WTC11 (cell line): ENCODE data around the gene VASN. TPM values are rescaled to one million over a fixed set of nuclear protein-coding genes. Genes with fewer than 3 reads are reported as not detected.

Experiments used
- ATAC-seq: fragments of 200-7000 bp; cut with Tn5 transposase; 2 replicates; pipeline ENCODE4 v1.10.0; 2021; ENCODE audit warnings: mild to moderate bottlenecking, moderate library complexity
- CTCF ChIA-PET: fragments of 300-600 bp; sonication (Branson Sonifier 250); formaldehyde crosslinking; loops from one replicate; lab custom pipeline; 2021; ENCODE audit warnings: antibody characterized with exemption; lab: Charles Lee
- POLR2A ChIA-PET: fragments of 350-600 bp; sonication (Branson Sonifier 250); formaldehyde crosslinking; loops from one replicate; lab custom pipeline; 2021; ENCODE audit warnings: antibody characterized with exemption; lab: Charles Lee
- DNase-seq: peaks from one replicate; pipeline ENCODE4 v3.0.0; 2021; ENCODE audit warnings: low spot score
- H3K27ac Mint-ChIP-seq: 2 replicates; pipeline ENCODE4 v1.8.0; 2021; ENCODE audit warnings: mixed read lengths
- H3K27me3 Mint-ChIP-seq: 2 replicates; pipeline ENCODE4 v1.8.0; 2021; ENCODE audit warnings: low read depth, mild to moderate bottlenecking, moderate library complexity, mixed read lengths
- H3K36me3 Mint-ChIP-seq: 2 replicates; pipeline ENCODE4 v1.8.0; 2021; ENCODE audit warnings: mixed read lengths
- H3K4me1 Mint-ChIP-seq: 2 replicates; pipeline ENCODE4 v1.8.0; 2022; ENCODE audit warnings: mixed read lengths
- H3K4me3 Mint-ChIP-seq: 2 replicates; pipeline ENCODE4 v1.8.0; 2021; ENCODE audit warnings: mild to moderate bottlenecking, moderate library complexity, mixed read lengths
- H3K9me3 Mint-ChIP-seq: 2 replicates; pipeline ENCODE4 v1.8.0; 2021; ENCODE audit warnings: mixed read lengths
- CREM ChIP-seq: sonication (generic); formaldehyde crosslinking; IDR thresholded peaks from 2 replicates; pipeline ENCODE4 v1.8.1; 2022; ENCODE audit warnings: mild to moderate bottlenecking, missing genetic modification reagents, moderate library complexity
- ELF4 ChIP-seq: sonication (generic); formaldehyde crosslinking; IDR thresholded peaks from 2 replicates; pipeline ENCODE4 v1.8.1; 2022; ENCODE audit warnings: low read depth, mild to moderate bottlenecking, moderate library complexity, missing genetic modification reagents
- FOXK1 ChIP-seq: sonication (generic); formaldehyde crosslinking; IDR thresholded peaks from 2 replicates; pipeline ENCODE4 v1.8.0; 2022; ENCODE audit warnings: mild to moderate bottlenecking, moderate library complexity, missing genetic modification reagents
- GABPB1 ChIP-seq: sonication (generic); formaldehyde crosslinking; IDR thresholded peaks from 2 replicates; pipeline ENCODE4 v1.8.1; 2023; ENCODE audit warnings: mild to moderate bottlenecking, missing genetic modification reagents
- MXD4 ChIP-seq: fragments of 250-450 bp; sonication (Bioruptor Pico); IDR thresholded peaks from 2 replicates; pipeline ENCODE4 v1.8.0; 2021; ENCODE audit warnings: mild to moderate bottlenecking, moderate library complexity, borderline replicate concordance
- MYBL2 ChIP-seq: sonication (generic); formaldehyde crosslinking; IDR thresholded peaks from 2 replicates; pipeline ENCODE4 v1.8.1; 2023; ENCODE audit warnings: mild to moderate bottlenecking, moderate library complexity, missing genetic modification reagents
- NFATC4 ChIP-seq: fragments of 250-450 bp; sonication (Bioruptor Pico); IDR thresholded peaks from 2 replicates; pipeline ENCODE4 v1.9.0; 2021; ENCODE audit warnings: mild to moderate bottlenecking
- NFYB ChIP-seq: sonication (generic); formaldehyde crosslinking; conservative IDR thresholded peaks from 2 replicates; pipeline ENCODE4 v1.8.0; 2022; ENCODE audit warnings: low read depth, missing genetic modification reagents
- NR2C2 ChIP-seq: sonication (generic); formaldehyde crosslinking; IDR thresholded peaks from 2 replicates; pipeline ENCODE4 v1.8.0; 2022; ENCODE audit warnings: mild to moderate bottlenecking, missing genetic modification reagents
- OVOL2 ChIP-seq: fragments of 250-450 bp; sonication (Bioruptor Pico); IDR thresholded peaks from 2 replicates; pipeline ENCODE4 v1.9.0; 2021; ENCODE audit warnings: mild to moderate bottlenecking, borderline replicate concordance
- SMAD4 ChIP-seq: sonication (generic); formaldehyde crosslinking; IDR thresholded peaks from 2 replicates; pipeline ENCODE4 v1.8.0; 2022; ENCODE audit warnings: mild to moderate bottlenecking, missing genetic modification reagents
- ZNF232 ChIP-seq: sonication (generic); formaldehyde crosslinking; IDR thresholded peaks from 2 replicates; pipeline ENCODE4 v1.8.0; 2022; ENCODE audit warnings: mild to moderate bottlenecking, missing genetic modification reagents
- ZNF263 ChIP-seq: sonication (generic); formaldehyde crosslinking; IDR thresholded peaks from 2 replicates; pipeline ENCODE4 v1.8.1; 2022; ENCODE audit warnings: low read depth, mild to moderate bottlenecking, moderate library complexity, missing genetic modification reagents
- total RNA-seq: library from RNA; stranded (reverse); gene quantifications from 3 replicates; pipeline ENCODE4 v1.2.3, GENCODE V29; 2021
- TF ChIP-seq, protein P1 (sequence below): fragments of 250-450 bp; sonication (Bioruptor Pico); IDR thresholded peaks from 2 replicates; pipeline ENCODE4 v1.9.0; 2021; ENCODE audit warnings: mild to moderate bottlenecking
- TF ChIP-seq, protein P2 (sequence below): sonication (generic); formaldehyde crosslinking; IDR thresholded peaks from 2 replicates; pipeline ENCODE4 v1.8.1; 2022; ENCODE audit warnings: mild to moderate bottlenecking, moderate library complexity, missing genetic modification reagents
- TF ChIP-seq, protein P3 (sequence below): sonication (generic); formaldehyde crosslinking; IDR thresholded peaks from 2 replicates; pipeline ENCODE4 v1.8.1; 2023; ENCODE audit warnings: mild to moderate bottlenecking, moderate library complexity, missing genetic modification reagents
- TF ChIP-seq, protein P4 (sequence below): sonication (generic); formaldehyde crosslinking; IDR thresholded peaks from 2 replicates; pipeline ENCODE4 v1.8.1; 2022; ENCODE audit warnings: low read depth, mild to moderate bottlenecking, moderate library complexity, missing genetic modification reagents, borderline replicate concordance
- TF ChIP-seq, protein P5 (sequence below): fragments of 250-450 bp; sonication (Bioruptor Pico); conservative IDR thresholded peaks from 2 replicates; pipeline ENCODE4 v1.9.0; 2021; ENCODE audit warnings: mild to moderate bottlenecking

The VASN gene
- total RNA-seq, 1 experiment from 2014 or later: 8.0 TPM

DNA sequence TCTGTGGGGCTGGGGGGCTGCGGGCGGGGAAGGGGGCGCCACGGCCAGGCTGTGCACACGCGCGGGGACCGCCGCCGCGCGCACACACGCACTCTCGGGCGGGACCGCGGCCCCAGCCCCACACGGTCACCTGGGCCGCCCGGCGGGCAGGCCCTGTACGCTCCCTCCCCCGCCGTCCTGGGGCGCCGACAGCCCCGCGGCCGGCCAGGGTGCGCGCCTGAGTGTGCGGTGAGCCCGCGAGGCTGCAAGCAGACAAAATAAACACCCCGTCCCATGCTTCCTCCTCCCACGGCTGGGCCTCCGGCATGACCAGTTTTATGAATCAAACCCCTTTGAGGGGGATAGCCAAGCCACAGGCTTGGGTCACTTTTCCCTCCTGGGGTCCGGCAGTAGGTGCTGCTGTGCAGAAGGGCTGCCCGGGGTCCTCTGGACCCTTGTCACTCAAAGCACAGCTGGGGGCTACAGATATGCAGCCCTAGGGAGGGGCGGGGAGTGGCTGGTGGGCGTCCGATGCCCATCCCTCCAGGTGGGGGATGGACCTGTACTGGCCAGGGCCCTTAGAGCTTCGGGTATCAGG, 441 bp downstream of the VASN start:
- H3K27me3 Mint-ChIP-seq: no peaks in the 10 kb centered on the region
- no peak for DNase-seq
- peaks cover 30% of the 10 kb centered on the region for H3K4me1 Mint-ChIP-seq
- ATAC-seq: peak; percentile 5
- no peak overlapping the region for H3K27ac Mint-ChIP-seq
- TF ChIP-seq ZNF263 (CRISPR knock-in tag) (no peak), FOXK1 (CRISPR knock-in tag) (no peak), MYBL2 (no peak), SMAD4 (no peak), CREM (CRISPR knock-in tag) (0 out of 2 replicates have a peak, but pooled peaks have one; percentile 23), GABPB1 (CRISPR knock-in tag) (0 out of 2 replicates have a peak, but pooled peaks have one; percentile 5), NR2C2 (CRISPR knock-in tag) (no peak), ZNF232 (CRISPR knock-in tag) (no peak), NFATC4 (CRISPR knock-in tag) (no peak), OVOL2 (no peak), NFYB (CRISPR knock-in tag) (no peak), MXD4 (CRISPR knock-in tag) (no peak), ELF4 (no peak)
- TF ChIP-seq, protein P1, sequence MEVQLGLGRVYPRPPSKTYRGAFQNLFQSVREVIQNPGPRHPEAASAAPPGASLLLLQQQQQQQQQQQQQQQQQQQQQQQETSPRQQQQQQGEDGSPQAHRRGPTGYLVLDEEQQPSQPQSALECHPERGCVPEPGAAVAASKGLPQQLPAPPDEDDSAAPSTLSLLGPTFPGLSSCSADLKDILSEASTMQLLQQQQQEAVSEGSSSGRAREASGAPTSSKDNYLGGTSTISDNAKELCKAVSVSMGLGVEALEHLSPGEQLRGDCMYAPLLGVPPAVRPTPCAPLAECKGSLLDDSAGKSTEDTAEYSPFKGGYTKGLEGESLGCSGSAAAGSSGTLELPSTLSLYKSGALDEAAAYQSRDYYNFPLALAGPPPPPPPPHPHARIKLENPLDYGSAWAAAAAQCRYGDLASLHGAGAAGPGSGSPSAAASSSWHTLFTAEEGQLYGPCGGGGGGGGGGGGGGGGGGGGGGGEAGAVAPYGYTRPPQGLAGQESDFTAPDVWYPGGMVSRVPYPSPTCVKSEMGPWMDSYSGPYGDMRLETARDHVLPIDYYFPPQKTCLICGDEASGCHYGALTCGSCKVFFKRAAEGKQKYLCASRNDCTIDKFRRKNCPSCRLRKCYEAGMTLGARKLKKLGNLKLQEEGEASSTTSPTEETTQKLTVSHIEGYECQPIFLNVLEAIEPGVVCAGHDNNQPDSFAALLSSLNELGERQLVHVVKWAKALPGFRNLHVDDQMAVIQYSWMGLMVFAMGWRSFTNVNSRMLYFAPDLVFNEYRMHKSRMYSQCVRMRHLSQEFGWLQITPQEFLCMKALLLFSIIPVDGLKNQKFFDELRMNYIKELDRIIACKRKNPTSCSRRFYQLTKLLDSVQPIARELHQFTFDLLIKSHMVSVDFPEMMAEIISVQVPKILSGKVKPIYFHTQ (CRISPR knock-in tag): no peak
- TF ChIP-seq, protein P2, sequence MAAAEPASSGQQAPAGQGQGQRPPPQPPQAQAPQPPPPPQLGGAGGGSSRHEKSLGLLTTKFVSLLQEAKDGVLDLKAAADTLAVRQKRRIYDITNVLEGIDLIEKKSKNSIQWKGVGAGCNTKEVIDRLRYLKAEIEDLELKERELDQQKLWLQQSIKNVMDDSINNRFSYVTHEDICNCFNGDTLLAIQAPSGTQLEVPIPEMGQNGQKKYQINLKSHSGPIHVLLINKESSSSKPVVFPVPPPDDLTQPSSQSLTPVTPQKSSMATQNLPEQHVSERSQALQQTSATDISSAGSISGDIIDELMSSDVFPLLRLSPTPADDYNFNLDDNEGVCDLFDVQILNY (CRISPR knock-in tag): peak; percentile 66; the same call in 1 of the 2 replicates
- TF ChIP-seq, protein P3, sequence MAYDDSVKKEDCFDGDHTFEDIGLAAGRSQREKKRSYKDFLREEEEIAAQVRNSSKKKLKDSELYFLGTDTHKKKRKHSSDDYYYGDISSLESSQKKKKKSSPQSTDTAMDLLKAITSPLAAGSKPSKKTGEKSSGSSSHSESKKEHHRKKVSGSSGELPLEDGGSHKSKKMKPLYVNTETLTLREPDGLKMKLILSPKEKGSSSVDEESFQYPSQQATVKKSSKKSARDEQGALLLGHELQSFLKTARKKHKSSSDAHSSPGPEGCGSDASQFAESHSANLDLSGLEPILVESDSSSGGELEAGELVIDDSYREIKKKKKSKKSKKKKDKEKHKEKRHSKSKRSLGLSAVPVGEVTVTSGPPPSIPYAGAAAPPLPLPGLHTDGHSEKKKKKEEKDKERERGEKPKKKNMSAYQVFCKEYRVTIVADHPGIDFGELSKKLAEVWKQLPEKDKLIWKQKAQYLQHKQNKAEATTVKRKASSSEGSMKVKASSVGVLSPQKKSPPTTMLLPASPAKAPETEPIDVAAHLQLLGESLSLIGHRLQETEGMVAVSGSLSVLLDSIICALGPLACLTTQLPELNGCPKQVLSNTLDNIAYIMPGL (CRISPR knock-in tag): no peak
- TF ChIP-seq, protein P4, sequence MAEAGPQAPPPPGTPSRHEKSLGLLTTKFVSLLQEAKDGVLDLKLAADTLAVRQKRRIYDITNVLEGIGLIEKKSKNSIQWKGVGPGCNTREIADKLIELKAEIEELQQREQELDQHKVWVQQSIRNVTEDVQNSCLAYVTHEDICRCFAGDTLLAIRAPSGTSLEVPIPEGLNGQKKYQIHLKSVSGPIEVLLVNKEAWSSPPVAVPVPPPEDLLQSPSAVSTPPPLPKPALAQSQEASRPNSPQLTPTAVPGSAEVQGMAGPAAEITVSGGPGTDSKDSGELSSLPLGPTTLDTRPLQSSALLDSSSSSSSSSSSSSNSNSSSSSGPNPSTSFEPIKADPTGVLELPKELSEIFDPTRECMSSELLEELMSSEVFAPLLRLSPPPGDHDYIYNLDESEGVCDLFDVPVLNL: no peak
- TF ChIP-seq, protein P5, sequence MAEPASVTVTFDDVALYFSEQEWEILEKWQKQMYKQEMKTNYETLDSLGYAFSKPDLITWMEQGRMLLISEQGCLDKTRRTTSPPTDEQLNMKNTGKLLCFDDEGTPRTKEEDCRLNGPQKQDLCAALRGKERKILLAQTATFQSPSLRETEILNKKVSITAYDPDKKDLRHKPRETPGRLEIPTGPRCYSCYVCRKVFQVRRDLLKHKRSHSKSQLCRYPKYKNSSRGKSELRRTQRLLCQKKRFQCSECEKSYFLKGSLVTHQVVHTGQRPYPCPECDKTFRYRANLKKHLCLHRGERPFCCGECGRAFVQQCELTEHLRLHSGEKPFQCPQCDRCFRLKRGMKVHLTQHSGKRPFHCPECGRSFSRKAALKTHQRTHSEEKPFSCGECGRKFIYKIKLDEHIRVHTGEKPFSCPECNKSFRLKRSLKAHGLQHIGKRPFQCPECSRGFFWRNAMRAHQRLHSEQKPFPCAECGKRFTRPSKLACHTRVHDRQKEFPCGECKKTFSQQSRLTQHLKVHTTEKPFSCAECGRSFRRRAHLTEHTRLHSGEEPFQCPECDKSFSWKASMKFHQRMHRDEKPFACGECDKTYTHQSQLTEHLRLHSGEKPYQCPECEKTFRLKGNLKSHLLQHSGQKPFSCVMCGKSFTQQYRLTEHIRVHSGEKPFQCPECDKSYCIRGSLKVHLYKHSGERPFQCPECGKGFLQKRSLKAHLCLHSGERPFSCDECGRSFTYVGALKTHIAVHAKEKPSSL (CRISPR knock-in tag): no peak
- no peaks in the 10 kb centered on the region for H3K36me3 Mint-ChIP-seq
- no peaks in the 10 kb centered on the region for H3K9me3 Mint-ChIP-seq
- CTCF ChIA-PET: interaction anchor here (3.9 to 11.7 kb wide), 3 partner anchors 13 to 32 kb away, joined by 44 to 273 read pairs (median 65); no protein-coding TSS in a partner anchor
- peak overlapping the region; percentile 83 for H3K4me3 Mint-ChIP-seq
- POLR2A ChIA-PET: interaction anchor here (0.6 to 2.0 kb wide), 3 partner anchors 15 to 21 kb away, joined by 3 to 8 read pairs (median 5); no protein-coding TSS in a partner anchor
